Breast epithelium (tissue), 4 donors: Measurements from ENCODE around the gene TEAD1. TPM values are rescaled to one million over a fixed set of nuclear protein-coding genes. Genes with fewer than 3 reads are reported as not detected.

Experiments used
- DNase-seq, 2 donors: peaks; one replicate each; pipeline ENCODE4 v3.0.0-alpha.2; 2019; ENCODE audit warnings: low spot score in 2 of 2
- H3K27ac ChIP-seq, 2 donors: fragments of 200-600 bp; sonication (generic) in 1 of 2; one replicate each; pipeline ENCODE4 v1.5.1; 2016 to 2019; ENCODE audit warnings: mild to moderate bottlenecking in 1 of 2
- H3K27me3 ChIP-seq, 2 donors: fragments of 200-600 bp; sonication (generic) in 1 of 2; one replicate each; pipeline versions ENCODE4 v1.5.1 to v1.6.0; 2017 to 2019; ENCODE audit warnings: control low read depth in 1 of 2, mild to moderate bottlenecking in 1 of 2
- H3K36me3 ChIP-seq: fragments of 200-600 bp; one replicate; pipeline ENCODE4 v1.5.1; 2019
- H3K4me1 ChIP-seq, 2 donors: fragments of 200-600 bp; sonication (generic); one replicate each; pipeline ENCODE4 v1.5.1; 2016 to 2019; ENCODE audit warnings: control low read depth in 1 of 2
- H3K4me3 ChIP-seq, 3 donors: fragments of 200-600 bp; sonication (generic); 1 replicate in 2 of 3; 2 replicates in 1 of 3; pipeline ENCODE4 v1.5.1; 2016 to 2019; ENCODE audit warnings: mild to moderate bottlenecking in 3 of 3, moderate library complexity in 2 of 3
- H3K9me3 ChIP-seq, 2 donors: fragments of 200-600 bp; sonication (generic) in 1 of 2; one replicate each; pipeline ENCODE4 v1.5.1; 2016 to 2019; ENCODE audit warnings: control low read depth in 1 of 2
- CTCF ChIP-seq, 3 donors: fragments of 450-650 bp; IDR thresholded peaks; one replicate each; pipeline ENCODE4 v1.5.1; 2016 to 2017; ENCODE audit warnings: antibody characterized with exemption in 3 of 3, mild to moderate bottlenecking in 3 of 3, moderate library complexity in 3 of 3
- POLR2A ChIP-seq: fragments of 450-650 bp; IDR thresholded peaks from one replicate; pipeline ENCODE4 v1.6.1; 2016; ENCODE audit warnings: antibody characterized with exemption, mild to moderate bottlenecking, moderate library complexity
- POLR2AphosphoS5 ChIP-seq, 3 donors: sonication (generic); formaldehyde crosslinking; IDR thresholded peaks; one replicate each; pipeline ENCODE4 v1.6.1; 2017; ENCODE audit warnings: antibody characterized with exemption in 3 of 3
- intact Hi-C: fragments of 100-400 bp; cut with DNase I; formaldehyde crosslinking; loops from one replicate; pipeline ENCODE4 v1.15.1; 2023; ENCODE audit warnings: low total_unique reads
- total RNA-seq, 3 donors: library from RNA; depleted of rRNA; stranded (reverse); fragments of >200 nt; gene quantifications; one replicate each; pipeline ENCODE4 v1.1.0, GENCODE V29; 2016

TEAD1 gene
- total RNA-seq, 3 donors from 2014 or later = 67.8 to 110 (median 80.1) TPM

GRCh38 chr11:12927886-12928285 is 253.7 kb downstream of the TEAD1 start:
- no peak overlapping the region for H3K27ac ChIP-seq
- DNase-seq = no peak
- TF ChIP-seq POLR2A = no peak
- no peak for TF ChIP-seq CTCF (IDR thresholded peaks at IDR 0.05)
- TF ChIP-seq POLR2AphosphoS5 (IDR thresholded peaks at IDR 0.05) = no peak
- H3K4me3 ChIP-seq = no peak overlapping the region
- no peaks in the 10 kb centered on the region for H3K9me3 ChIP-seq
- no peaks in the 10 kb centered on the region for H3K4me1 ChIP-seq
- H3K27me3 ChIP-seq = no peaks in the 10 kb centered on the region
- intact Hi-C loops = no loop called here
- no peaks in the 10 kb centered on the region for H3K36me3 ChIP-seq

- Histone ChIP-seq H3K4me3 (no peak overlapping the region), H3K27me3 (no peaks in the 10 kb centered on the region), H3K36me3 (no peaks in the 10 kb centered on the region), H3K4me1 (no peaks in the 10 kb centered on the region), H3K9me3 (no peaks in the 10 kb centered on the region), H3K27ac (no peak overlapping the region)
- no peak for DNase-seq
- intact Hi-C loops = no loop called here
- TF ChIP-seq POLR2A (no peak), POLR2AphosphoS5 (IDR thresholded peaks at IDR 0.05) (no peak), CTCF (IDR thresholded peaks at IDR 0.05) (no peak)
Measured at GRCh38 chr11:12930850-12931249, 256.6 kb downstream of the TEAD1 start.

- intact Hi-C loops = no loop called here
- no peak for DNase-seq
- no peaks in the 10 kb centered on the region for H3K36me3 ChIP-seq
- no peak overlapping the region for H3K4me3 ChIP-seq
- no peaks in the 10 kb centered on the region for H3K4me1 ChIP-seq
- no peaks in the 10 kb centered on the region for H3K27me3 ChIP-seq
- TF ChIP-seq POLR2AphosphoS5 (IDR thresholded peaks at IDR 0.05) (no peak), POLR2A (no peak), CTCF (IDR thresholded peaks at IDR 0.05) (no peak)
- no peak overlapping the region for H3K27ac ChIP-seq
- no peaks in the 10 kb centered on the region for H3K9me3 ChIP-seq
Measured at GRCh38 chr11:12932485-12932884, 258.3 kb downstream of the TEAD1 start.

- H3K4me3 ChIP-seq = no peak overlapping the region
- TF ChIP-seq POLR2A = no peak
- TF ChIP-seq POLR2AphosphoS5 (IDR thresholded peaks at IDR 0.05) = no peak
- TF ChIP-seq CTCF (IDR thresholded peaks at IDR 0.05) = no peak
- H3K27ac ChIP-seq = no peak overlapping the region
- no peaks in the 10 kb centered on the region for H3K27me3 ChIP-seq
- no peaks in the 10 kb centered on the region for H3K36me3 ChIP-seq
- intact Hi-C loops = no loop called here
- no peaks in the 10 kb centered on the region for H3K9me3 ChIP-seq
- DNase-seq = no peak
- H3K4me1 ChIP-seq = no peaks in the 10 kb centered on the region
Measured at GRCh38 chr11:12936200-12936599, 262.0 kb downstream of the TEAD1 start.

GRCh38 chr11:12938590-12939247 is 264.5 kb downstream of the TEAD1 start:
- no peaks in the 10 kb centered on the region for H3K36me3 ChIP-seq
- no peak overlapping the region for H3K4me3 ChIP-seq
- H3K9me3 ChIP-seq = no peaks in the 10 kb centered on the region
- H3K27me3 ChIP-seq = no peaks in the 10 kb centered on the region
- TF ChIP-seq POLR2AphosphoS5 (IDR thresholded peaks at IDR 0.05) (no peak), POLR2A (no peak), CTCF (IDR thresholded peaks at IDR 0.05) (no peak)
- H3K27ac ChIP-seq = no peak overlapping the region
- intact Hi-C loops = no loop called here
- DNase-seq = no peak
- H3K4me1 ChIP-seq = no peaks in the 10 kb centered on the region
